Measurements from ENCODE around the gene ACMSD. TPM values are rescaled to one million over a fixed set of nuclear protein-coding genes. Genes with fewer than 3 reads are reported as not detected.
"Not testable (repeated sequence)": the region's sequence is repeated elsewhere in the genome, so short reads cannot be mapped to it uniquely, and the experiment has no call there.

The ACMSD gene
- total RNA-seq, 1 experiment from 2014 or later = not detected

DNA sequence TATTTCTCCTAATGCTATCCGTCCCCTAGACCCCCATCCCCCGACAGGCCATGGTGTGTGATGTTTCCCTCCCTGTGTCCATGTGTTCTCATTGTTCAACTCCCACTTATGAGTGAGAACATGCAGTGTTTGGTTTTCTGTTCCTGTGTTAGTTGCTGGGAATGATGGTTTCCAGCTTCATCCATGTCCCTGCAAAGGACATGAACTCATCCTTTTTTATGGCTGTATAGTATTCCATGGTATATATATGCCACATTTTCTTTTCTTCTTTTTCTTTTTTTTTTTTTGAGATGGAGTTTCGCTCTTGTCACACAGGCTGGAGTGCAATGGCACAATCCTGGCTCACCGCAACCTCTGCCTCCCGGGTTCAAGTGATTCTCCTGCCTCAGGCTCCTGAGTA, 9.2 kb downstream of the ACMSD start:
- not testable (repeated sequence) for DNase-seq (ENCODE audit: low spot score)

DNA sequence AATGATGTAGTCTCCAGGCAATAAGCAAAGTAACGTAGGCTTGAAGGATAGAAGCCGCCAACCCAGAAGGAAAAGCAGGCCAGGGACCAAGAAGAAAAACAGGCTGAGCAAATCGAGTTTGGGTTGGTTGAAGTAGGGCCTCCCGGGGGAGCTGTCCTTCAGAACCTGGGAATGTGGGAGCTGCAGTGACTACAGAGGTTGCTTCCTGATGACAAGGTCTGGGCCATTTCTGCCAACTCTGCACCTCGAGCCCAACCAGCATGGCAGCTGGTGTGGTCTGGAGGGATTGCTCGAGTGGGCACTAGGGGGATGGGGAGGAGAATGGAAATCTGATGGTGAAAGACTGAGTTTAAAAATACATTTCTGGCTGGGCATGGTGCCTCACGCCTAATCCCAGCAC, 14.1 kb downstream of the ACMSD start:
- no peak for DNase-seq (ENCODE audit: low spot score)

DNA sequence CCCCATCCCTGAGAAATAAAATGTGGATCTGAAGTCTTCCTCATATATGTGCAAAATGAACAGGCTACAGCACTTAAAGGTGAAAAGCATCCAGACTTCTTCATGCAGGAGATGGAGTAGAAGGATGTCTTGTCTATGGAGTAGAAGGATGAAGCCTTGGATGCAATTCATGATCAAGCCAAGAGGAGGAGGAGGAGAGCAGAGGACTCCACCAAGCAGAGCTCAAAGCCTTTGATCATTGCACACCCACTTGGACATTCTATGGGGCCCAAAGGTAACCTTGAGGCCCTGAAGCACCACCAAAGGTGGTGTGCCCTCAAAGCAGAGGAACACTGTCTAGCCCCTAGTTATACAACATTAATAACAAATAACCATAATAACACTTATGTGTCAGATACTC, 17.3 kb downstream of the ACMSD start:
- DNase-seq (ENCODE audit: low spot score) = peak; percentile 4

DNA sequence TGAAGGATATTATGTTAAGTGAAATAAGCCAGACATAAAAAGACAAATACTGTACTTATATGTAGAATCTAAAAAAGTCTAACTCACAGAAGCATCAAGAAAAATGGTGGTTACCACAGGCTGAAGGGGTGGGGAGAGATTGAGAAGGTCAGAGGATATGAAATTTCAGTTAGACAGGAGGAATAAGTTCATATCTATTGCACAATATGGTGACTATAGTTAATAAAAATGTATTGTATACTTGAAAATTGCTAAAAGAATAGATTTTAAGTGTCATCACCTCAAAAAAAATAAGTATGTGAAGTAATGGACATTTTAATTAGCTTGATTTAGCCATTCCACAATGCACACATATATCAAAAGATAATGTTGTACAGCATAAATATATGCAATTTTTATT, 19.8 kb downstream of the ACMSD start:
- DNase-seq (ENCODE audit: low spot score) = no peak

DNA sequence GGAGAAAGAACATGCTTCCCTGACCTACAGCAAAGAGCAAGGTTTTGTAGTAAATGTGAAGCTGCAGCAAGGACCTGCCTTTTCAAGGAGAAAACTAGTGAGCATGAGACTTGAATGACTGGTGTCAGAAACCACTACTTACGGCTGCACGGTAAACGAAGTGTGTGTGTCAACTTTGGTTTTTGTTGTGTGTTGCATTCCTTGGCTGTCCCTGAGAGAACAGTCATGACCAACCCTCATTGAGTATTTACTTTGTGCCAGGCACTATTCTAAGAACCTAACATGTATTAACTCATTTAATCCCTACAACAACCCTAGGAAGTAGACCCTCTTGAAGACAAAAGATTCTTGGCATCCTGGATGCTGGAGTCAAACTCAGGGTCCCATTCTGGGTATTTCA, 22.8 kb downstream of the ACMSD start:
- no peak for DNase-seq (ENCODE audit: low spot score)

DNA sequence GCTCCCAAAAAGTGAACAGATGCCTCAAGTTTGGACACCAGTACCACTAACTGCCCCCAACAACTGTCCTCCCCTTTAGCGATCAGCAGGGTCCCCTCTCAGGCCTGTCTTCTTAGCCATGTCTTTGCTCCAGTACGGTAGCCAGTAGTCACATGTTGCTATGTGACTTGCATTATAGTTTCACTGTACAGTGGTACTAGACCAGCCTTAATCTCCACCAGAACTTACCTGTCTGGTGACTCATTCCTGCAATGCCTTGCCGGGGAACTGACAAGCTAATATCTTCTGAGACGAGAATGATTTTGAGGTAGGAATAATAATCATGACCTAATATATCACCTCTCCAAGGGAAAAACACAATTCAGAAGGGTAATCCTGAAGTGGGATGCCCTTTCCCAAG, 23.7 kb downstream of the ACMSD start:
- DNase-seq (ENCODE audit: low spot score) = no peak

DNA sequence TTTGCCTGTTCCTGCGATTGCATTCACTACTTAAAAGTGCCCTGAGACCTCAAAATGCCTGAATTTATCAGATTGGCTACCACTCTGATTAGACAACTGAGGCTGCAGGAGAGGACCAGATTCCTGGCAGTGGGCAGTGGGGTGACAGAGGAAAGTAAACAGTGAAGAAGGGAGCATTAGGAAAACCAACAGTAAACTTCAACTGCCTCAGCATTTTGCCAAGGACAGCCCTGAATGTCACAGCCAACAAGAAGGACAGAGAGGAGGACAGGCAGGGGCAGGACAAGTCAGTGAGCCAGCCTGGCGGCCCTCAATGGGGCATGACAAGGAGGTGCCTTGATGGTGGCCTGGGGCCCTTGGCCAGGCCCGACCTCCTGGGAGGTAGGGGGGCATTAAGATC, 24.3 kb downstream of the ACMSD start:
- DNase-seq (ENCODE audit: low spot score) = no peak

DNA sequence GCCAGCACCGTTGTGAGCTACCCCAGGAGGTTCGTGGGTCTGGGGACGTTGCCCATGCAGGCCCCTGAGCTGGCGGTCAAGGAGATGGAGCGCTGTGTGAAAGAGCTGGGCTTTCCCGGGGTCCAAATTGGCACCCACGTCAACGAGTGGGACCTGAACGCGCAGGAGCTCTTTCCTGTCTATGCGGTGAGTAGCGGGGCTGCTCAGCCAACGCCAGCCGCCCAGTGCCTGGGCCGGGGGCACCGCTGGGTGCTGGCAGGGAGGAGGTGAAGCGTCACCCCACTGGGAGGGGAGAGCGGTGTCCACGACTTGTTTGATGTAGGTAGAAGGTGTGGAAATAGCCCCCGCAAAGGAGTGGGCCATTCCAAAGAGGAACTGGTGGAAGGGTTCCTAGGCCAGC, 25.0 kb downstream of the ACMSD start:
- no peak for DNase-seq (ENCODE audit: low spot score)

DNA sequence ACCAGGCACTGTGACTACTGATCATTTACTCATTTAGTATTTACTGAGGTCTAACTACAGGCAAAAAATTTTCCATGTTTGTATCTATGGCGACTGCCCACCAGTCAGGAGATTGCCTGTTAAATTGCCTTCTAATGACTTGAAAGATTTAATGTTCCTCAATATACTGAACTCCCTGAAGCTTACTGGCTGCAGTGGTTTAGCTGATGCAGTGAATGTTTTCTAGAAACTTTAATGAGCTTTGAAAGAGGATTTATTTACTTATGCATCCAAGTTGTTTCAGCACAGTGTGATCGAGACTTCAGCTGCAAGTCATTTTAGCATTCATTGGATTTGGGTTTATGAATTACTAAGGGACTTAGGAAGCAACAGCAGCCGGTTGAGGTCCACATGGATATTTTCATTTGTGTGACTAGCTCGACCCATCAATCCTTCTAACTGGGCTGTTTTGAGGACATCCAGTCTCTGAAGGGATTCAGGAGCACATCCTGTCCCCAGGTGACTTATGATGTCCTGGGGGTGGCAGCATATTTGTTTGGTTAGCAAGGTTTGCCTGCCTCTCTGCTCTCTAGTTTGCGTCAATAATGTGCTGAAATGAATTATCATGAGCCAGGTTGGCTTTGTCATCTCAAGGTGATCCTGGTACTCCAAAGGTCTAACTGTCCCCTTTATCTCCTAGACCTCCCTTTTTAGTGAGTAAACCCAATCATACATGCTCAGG, 26.8 kb downstream of the ACMSD start:
- DNase-seq (ENCODE audit: low spot score) = no peak

DNA sequence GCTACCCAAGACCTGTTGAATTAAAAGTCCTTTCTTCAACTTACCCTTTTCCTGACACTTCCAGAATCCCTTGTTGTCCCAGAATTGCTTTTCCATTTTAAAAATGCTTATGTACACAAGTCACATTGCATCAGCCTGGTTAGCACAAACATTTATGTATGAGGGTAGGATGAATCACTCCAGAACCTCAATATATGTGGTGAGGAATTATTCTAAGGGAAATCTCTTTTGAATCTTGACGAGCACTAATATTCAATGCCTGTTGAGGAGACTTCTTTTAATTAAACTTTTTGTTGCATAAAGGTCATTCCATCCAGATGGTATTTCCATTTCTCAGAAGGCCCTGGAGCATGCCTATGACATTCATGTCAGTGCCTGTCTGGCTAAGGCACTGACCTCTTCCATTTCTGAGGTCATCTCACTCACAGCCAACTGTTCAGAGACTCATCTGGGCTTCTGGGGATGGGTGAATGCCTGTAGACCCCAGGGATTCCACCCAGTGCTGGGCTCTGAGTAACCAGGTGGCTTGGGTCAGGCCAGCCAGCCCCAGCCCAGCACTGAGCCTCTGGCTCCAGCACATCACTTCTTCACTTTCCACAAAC, 28.2 kb downstream of the ACMSD start:
- DNase-seq (ENCODE audit: low spot score) = no peak

DNA sequence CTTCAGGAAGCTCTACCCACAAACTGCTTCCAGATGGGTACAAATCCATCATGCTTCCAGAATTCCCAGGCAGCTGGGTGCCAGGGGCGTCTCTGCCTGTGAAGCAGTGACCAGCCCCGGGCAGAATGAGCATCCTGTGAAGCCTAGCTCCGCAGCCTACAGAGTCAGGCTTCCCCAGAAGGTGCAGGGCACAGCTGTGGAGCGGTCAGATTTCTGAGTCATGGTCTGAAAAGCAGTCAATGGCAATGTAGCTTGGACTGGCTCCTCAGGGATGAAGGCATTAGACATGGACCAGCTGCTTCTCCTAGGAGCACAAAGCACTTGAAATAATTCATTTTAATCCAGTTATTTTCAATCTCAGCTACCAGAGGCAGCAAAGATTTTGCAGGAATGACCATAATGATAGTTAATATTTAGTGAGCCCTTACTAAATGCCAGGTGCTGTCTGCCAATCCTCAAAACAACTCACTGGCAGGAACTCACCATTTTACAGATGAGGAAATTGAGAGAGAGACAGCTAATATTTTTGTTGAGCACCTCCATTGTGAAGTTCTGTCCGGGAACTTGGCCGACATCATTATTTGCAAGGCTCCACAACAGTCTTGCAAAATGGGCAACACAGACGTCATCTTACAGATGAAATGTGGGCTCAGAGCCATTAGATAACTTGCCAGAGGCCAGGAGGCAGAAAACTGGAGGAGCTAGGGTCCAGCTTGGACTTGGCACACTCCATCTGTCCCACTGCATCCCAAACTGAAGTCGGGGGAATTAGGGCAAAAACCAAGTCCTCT, 31.7 kb downstream of the ACMSD start:
- DNase-seq (ENCODE audit: low spot score) = no peak

DNA sequence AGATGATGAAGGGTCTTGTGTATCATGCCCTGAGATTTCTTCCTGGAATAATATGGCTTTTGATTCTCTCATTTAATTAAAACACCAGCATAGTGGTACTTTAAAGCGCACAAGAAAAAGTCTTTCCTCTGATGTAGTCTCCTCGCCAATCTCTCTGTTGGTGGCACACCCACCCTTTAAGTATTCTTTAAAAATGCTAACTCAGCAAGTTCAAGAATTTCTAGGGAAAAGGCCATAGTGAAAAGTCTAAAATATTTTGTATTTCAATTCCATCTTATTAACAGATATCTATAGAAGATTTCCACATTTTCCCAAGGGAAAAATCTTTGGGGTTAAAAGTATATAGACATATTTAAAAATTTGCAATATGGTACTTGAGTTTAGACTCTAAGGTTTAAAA, 34.7 kb downstream of the ACMSD start:
- DNase-seq (ENCODE audit: low spot score) = no peak

DNA sequence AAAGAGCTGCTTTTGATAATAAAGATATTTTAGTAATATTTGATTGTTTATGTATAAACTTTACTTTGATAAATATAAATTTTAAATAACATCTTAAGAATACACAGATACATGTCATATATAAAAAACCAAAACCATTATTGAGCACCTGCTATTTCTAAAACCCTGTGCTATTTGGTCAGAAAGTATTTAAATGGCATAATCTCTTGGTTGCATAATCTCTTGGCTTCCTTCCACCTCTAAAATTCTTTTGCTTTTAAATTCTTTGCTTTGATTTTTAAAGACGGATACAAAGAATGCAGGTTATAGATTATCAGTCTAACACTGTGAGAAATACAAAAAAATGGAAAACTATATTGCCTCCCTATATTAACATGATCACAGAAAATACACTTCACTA, 36.9 kb downstream of the ACMSD start:
- DNase-seq (ENCODE audit: low spot score) = no peak

DNA sequence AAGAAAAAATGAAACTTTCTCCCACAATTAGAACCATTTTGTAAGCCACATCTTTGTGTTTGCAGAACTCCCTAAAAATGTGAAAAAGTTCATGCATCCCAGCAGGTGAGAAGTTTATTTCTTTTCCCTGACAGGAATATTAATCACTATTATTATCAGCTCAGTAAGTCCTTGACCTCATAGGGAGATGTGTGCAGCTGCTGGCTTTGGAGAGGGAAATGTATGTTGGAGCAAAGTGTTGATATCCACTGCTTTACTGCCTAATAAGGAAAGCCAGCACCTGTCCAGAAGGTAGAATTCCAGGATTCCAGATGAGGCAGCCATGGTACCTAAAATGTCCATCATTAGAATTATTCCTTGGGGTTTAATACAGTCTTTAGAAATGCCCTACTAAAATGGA, 44.4 kb downstream of the ACMSD start:
- DNase-seq (ENCODE audit: low spot score) = no peak

DNA sequence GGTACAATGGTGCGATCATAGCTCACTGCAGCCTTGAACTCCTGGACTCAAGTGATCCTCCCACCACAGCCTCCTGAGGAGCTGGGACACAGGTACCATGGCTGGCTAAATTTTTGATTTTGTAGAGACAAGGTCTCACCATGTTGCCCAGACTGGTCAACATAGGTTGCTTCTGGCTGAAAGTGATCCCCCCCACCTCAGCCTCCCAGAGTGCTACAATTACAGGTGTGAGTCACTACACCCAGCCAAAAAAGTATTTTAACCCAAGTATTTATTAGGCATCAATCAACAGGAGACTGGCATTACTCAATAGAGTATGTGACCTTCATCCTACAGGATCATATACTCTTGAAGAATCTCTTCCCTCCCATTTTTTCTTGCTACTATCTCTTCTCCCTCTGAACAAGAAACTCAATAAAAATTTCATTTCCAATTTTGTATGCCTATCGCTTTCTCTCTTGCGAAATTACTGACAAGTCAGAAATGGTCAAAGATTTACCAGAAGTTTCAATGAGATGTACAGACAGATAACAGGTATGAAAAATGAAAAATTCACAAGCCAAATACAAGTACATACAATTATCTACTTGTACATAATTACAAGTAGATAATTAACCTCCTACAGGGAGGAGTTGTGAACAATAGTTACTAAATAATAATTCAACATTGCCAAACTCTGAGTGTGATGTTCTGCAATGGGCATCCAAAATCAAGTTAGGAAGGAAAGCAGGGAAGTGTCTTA, 45.3 kb downstream of the ACMSD start:
- no peak for DNase-seq (ENCODE audit: low spot score)

DNA sequence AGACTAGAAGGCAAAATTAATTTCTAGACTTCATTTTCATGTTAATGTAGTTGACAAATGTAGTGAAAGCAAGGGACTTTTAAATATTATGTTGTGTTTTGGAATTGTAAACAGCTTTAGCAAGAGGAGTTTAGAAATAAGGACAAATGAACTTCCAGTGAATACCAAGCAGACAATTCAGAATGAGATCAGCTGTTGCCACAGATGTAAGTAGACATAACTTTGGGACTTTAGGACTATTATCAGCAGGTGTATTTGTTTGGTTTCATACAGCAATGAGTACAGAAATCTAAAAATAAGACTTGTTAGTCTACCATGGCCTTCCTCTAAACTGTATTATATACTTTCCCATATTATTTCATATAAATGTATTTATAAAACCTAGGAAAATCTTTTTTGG, 46.0 kb downstream of the ACMSD start:
- DNase-seq (ENCODE audit: low spot score) = no peak

DNA sequence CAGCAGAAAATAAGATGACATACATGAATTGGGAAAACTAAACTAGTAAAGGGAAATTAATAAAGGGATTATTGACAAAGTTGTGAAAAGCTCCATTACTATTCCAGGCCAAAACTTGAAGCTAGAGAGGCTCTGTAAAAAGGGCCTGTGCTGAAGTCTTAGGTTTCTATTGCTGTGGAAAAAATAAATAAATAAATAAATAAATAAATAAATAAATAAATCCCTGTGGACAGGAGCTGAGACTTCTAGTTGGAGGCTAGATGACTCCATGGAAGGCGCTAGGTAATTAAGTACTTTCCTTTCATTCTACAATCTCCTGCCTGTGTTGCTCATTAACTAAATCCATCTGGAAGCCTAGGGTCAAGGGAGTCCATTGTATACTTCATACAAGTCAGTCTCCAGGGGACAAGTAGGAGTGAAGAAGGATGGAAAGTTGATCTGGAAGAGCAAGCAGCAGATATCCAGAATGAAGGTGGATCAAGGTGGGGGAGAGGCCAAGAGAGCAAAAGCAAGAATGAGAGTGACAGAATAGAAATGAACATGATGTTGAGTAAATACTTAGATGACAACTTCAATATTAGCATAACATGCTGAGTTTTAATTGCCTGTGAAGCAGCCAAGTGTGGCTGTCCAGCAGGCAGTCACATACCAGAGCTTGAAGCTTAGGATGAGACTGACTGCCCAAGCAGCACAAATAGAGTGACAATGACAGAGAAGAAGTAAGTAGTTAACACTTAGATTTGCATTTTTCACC, 54.0 kb downstream of the ACMSD start:
- DNase-seq (ENCODE audit: low spot score) = no peak

DNA sequence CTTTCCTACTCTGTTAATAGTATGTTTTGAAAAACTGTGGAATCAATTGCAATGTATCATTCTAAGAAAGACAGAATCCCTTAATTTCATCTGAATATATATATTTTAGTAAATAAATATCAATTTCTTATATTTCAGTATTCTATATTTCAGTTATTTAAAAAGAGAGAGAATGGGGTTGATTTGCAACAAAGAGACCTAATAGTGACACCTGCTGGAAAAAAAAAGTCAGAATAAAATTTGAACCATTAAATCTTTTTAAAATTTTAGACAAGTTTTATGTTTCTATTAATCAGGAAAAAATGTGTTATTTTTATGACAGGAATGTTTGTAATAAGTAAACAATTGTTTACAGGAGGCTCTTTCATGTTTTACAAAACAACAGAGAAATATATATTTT, 59.5 kb downstream of the ACMSD start:
- DNase-seq (ENCODE audit: low spot score) = peak; percentile 4

DNA sequence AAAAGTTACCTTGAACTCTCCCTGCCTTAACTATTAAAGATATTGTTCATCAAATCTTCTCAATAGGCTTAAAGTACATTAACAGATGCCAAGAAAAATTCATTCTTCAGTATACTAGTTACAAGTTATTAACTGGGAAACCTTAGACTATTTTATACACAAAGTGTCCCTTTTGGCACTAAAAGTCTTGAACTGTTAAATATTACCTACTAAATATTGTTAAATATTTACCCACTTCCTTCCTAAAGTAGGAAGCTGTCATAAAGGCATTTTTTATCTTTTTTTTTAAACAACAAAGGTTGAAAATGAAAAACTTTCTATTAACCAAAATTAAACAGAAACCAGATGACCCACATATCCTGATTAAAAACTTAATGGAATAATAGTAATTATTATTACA, 60.8 kb downstream of the ACMSD start:
- DNase-seq (ENCODE audit: low spot score) = no peak

DNA sequence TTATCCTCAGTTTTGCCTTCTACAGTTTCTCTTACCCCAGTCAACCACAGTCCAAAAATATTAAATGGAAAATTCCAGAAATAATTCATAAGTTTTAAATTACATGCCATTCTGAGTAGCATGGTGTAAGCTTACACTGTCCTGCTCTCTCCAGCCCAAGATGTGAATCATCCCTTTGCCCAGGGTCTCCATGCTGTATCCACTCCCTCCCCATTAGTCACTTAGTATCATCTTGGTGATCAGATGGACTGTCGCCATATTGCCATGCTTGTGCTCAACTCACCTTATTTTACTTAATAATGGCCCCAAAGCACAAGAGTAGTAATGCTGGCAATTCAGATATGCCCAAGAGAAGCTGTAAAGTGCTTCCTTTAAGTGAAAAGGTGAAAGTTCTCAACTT, 61.7 kb downstream of the ACMSD start:
- no peak for DNase-seq (ENCODE audit: low spot score)

DNA sequence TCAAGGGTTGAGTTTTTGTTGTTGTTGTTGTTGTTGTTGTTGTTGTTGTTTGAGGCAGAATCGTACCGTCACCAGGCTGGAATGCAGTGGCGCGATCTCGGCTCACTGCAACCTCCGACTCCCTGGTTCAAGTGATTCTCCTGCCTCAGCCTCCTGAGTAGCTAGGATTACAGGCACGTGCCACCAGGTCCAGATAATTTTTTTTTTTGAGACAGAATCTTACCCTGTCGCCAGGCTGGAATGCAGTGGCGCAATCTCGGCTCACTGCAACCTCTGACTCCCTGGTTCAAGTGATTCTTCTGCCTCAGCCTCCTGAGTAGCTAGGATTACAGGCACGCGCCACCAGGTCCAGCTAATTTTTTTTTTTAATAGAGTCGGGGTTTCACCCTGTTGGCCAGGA, 65.3 kb downstream of the ACMSD start:
- not testable (repeated sequence) for DNase-seq (ENCODE audit: low spot score)
